ENCODE results near the gene TOM1L2.

Gene TOM1L2

DNA sequence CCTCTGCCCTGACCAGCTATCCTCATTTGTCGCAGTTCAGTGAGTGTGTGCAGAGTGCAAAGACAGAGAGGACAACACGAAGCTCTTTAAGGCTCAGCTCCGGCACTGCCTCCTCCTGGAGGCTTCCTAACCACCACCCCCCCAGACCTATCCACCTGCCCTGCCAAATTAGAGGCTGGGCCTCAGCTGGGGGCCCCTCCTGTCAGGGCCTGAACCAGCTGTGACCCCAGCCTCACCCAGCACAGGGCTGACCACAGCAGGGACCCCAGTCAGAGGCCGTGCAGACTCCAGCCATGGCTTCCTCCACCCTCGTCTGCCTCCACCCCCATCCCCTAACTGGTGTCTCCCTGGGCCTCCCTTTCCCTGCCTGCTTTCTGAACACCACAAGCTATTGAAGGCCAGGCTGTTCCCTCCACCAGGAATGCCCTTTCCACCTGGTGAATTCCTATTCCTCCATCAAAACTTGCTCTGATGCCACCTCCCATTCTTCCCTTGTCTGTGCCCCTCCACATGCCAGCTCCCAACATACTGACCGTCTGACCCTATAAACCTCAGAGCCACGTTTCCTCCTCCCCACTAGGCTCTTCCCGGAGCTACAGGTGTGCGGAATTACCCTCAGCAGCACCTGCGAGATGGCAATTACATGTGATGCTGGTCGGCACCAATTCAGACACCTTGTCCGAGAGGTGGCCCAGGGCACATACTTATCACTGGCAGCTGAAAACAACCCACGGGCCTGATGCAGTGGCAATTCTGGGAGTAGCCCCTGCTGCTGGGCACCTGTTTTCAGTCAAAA is 144.2 kb downstream of the TOM1L2 start:
- DNase-seq = no peak

DNA sequence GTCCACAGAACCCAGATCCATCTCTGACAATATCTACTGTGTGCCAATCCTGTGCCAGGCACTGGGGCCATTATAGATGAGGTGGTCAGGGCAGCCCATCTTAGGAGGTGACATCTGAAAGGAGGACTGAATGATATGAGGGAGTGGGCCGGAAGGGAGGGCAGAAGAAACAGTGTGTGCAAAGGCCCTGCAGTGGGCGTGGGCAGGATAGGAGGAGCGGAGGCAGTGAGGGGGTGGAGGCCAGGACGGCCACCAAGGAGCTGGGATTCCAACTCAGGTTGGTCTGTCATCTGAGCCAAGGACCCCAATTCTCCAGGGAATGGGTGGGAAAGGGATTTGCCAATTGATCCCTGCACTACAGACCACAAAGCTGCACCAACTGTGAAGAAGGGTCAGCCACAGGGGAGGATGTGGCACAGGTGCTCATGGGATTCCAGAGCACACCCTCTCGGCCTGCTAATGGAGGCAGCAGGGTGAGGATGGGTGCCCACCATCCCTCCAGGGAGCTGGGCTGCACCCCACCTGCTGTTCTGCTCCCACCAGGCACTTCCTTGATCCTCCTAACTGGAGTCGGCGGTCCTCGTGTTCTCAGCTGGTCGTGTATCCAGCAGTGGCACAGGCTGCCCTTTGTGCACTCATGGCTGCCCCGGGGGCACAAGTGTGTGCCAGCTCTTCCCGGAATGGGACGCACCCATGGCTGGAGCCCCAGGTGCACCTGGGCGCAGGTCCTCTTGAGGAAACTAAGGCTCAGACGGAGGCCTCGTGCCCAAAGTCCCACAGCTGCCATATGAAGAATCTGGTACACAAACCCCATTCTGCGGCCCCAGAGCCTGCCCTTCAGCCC is 145.0 kb downstream of the TOM1L2 start:
- no peak for DNase-seq

DNA sequence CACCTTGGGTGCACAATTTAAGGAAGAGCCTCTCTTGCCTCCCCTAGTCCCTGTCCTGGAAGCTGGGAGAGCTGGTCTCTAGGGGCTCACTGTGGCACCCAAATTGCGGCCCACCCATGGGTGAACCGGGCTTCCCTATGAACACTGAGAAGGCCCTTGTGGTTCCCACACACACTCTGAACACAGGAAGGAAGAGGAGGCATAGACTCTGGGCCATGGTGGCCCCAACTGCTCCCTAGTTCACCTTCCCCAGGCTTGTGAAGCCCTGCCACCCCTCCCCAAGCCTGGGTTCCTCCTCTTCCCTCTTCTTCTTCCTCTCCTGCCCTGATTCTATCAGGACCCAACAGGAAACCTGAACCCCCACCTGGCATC is 145.9 kb downstream of the TOM1L2 start:
- DNase-seq = no peak

DNA sequence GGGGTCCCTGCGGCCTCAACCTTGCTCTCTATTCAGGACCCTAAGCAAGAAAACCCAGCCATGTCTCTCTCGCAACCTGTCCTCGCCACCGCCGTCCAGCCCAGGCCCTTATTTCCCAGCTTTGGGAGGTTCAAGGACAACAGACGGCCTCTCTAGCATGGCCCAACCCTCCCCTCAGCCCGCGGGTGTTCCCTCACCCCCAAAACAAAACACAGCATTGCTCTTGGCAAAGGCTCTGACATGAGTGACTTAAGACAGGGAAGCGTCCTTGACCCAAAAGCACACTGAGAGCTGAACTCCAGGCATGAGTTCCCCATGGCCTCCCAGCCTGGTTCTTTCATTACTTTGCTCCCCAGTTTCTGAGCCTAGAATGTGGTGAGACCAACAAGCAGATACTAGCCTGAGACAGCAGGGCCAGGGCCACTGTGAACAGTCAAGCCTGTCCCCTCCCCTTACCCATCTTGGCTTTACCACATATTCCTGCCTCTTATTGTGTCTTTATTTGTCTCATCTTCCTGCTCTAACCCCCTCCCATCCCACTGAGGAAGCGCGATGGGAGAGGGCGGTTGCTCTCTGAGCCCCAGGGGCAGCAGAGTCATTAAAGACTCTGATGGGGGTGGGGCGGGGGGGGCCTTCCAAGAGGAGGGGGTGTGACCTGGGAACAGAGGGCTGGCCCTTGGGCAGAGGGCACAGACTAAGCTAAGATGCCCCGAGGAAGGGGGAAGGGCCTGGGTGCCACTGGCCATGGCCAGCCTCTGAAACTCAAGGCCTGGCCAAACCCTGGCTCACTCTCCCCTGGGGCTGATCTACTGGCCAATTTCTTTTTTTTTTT is 147.2 kb downstream of the TOM1L2 start:
- no peak for DNase-seq

DNA sequence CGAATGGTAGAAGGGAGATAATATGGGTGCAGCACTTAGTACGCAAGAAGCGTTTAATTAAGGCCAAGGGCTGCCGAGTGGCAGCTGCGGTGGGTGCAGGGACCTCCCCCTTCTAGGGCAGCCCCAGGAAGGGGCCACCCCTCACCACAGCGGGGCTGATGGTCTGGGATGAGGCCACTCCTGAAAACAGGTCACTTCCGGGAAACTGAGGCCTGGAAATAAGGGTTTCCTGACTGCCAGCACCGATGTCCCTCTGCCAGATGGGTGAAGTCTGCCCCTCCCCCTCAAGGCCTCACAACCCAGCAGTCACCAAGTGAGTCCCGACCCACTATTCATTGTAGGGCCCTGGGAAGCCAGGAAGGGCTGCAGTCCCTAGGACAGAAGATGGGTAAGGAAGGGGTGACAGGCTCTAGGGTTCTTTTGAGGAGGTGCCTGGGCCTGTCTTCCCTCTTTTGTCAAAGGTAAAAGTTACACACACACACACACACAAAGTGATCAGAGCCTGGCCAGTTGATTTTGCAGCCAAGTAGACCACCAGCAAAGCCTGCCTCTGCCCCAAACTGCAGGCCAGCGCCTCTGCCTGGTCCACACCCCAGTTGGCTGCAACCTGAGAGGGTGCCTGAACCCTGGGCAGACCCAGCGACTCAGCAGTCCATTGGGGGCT is 147.9 kb downstream of the TOM1L2 start:
- DNase-seq = no peak

DNA sequence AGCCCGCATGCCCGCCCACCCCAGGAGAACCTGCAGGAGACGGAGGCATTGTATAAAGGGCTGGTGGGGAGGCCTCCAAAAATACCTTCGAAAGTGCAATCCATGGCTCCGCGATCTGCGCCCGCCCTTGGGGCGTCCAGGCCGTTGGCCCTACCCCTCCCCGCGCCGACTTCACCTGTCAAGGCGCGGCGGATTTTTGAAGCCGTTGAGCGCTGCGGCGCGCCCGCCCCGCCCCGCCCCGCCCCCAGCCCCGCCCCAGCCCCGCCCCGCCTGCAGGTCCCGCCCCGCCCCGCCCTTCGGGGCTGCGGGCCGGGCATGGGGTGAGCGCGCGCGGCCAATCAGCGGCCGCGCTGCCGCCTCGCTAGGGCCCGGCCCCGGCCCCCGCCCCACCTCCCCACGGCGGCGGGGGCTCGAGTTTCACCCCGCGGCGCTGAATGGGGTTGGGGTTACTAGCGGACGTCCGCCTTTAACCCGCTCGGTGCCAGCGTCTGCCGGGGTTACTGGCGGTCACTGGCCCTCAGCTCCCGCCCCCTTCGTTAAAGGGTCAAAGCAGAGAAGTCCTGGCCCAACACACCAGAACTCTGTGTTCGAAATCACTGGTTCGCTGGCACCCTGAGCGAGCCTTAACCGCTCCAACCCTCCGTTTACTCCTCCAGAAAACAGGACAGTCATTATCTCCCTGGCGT is 148.6 kb downstream of the TOM1L2 start:
- peak; percentile 77 for DNase-seq

DNA sequence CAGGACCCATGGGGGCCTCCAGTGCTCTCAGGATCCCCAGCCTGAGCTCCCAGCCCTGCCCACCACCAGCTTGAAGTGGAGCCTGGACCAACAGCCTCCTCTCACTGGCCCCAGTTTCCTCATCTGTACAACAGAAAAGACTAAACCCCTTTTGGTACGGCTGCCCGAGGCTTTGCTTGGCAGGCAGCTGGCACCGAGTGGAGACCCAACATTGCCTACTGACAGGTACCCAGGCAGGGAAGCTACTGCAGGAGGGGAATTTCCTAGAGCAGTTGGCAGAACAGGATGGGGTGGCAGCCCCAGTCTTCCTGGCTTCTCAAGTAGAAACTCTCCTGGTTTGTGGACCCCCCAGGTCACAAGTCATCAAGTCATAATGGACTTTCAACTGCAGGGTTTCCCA is 149.6 kb downstream of the TOM1L2 start:
- no peak for DNase-seq

DNA sequence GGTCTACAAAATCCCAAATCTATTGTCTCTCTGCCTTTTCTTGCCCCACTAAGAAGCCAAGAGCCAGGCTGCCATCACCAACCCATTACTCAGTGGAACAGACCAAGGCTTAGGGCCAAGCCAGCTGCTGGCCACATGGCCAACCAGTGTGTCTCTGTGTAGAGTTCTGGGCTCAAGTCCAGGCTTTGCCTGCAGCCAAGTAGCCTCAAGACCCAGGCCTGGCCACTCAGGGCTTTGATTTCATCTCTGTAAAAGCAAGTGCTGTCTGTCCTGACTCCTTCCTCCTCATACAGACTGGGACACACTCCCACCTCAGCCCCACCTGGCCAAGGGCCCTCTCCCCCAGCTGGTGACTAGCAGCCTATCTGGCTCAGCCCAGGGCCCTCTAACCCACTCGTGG is 150.0 kb downstream of the TOM1L2 start:
- DNase-seq = no peak

DNA sequence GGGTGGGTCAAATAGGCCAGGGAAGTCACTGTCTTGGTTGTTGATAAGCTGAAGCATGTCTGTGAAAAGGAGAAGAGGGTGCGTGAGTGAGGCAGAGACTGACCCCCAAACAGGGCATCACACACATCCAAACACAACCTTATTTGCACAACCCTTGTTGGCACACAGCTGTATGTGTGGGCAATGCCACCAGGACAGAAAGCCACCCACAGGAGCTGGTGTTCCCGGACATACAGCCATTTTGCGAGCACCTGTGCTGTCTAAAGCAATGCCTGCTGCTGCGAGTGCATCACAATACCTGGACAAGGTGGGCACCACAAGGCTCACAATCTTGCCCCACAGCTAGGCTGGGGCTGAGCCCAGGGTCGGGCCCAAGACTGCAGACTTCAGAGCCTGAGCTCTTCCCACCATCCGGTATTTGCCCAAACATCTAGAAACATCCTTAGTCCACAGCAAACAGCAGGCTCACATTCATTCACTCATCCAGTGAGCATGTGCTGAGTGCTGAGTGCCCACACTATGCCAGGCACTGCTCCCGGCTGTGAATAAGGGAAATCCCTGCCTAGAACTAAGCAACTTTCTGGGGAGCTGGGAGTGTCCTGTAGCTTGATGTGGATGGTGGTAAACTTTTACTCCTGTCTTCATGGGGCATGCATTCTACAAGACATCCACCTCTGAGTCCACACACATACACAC is 151.6 kb downstream of the TOM1L2 start:
- no peak for DNase-seq

DNA sequence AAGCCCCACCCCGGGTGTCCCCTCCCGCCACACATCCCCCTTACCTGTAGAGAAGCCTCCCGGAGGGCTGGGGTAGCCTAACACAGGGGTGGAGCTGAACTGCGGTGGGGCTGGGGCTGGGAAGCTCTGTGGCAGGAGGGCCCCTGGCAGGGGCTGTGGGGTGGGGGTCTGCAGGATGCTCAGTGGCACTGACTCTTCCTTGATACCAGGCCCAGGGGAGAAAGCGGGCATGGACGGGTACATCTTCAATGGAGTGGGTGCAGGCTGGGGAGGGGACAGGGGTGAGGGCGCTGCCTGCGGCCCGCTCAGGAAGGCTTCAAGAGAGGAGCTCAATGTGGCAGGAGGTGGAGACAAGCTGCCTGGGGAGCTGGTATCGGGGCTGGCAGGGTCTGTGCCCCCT is 152.2 kb downstream of the TOM1L2 start:
- no peak for DNase-seq

DNA sequence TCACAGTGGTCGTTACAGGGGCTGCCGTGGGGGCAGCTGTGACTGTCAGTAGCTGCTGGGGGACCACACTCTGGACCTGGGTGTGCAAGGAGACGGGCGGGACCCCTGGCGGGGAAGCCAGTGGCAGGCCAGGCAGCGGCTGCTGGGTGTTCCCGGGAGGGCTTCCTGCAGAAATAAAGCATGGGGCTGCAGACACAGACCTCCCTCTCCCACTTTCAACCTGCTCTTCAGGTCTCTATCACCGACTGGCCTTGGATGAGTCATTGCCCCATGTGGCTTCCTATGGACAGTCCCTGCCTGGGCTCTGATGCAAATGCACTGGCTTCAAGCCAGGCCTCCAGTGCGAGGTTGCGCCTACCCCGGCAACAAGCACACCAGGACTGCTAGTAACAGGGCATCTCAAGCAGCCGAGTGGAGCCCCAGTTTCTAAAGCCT is 152.6 kb downstream of the TOM1L2 start:
- DNase-seq = no peak

DNA sequence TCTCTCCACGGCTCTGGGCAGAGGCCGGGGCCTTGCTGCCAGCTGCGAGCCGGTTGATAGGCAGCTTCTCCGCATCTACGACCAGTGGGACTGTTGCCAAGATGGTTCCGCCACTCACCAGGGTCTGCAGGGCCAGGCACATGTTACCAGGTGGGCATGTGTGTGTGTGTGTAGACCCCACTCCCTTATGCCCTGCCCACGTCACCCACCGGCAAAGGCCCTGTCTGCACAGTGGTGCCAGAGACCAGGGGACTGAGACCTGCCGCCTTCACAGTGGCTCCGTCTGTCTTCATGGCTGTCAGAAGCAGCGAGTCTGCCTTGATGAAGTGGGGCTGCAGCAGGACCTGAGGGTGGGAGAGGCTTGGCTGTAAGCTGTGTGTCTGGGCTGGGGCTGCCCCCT is 153.1 kb downstream of the TOM1L2 start:
- no peak for DNase-seq

DNA sequence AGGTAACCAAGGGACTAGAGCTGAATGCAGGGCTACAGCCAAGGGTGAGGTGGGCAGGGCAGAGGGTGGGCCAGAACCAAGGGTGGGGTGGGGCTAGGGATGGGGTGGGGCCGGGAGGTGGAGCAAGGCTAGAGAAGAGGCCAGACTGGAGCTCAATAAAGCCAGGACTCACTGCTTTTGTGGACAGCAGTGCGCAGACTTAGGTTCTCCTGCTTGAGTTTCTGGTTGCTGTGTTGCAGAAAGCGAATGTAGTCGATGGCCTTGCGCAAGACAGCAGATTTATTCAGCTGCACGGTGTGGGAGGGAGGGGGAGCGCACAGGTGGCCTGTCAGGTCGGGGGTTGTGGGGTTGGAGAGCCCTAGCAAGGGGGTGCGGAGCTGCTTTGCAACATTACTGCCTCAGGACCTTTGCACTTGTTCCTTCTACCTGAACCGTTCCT is 154.1 kb downstream of the TOM1L2 start:
- no peak for DNase-seq

DNA sequence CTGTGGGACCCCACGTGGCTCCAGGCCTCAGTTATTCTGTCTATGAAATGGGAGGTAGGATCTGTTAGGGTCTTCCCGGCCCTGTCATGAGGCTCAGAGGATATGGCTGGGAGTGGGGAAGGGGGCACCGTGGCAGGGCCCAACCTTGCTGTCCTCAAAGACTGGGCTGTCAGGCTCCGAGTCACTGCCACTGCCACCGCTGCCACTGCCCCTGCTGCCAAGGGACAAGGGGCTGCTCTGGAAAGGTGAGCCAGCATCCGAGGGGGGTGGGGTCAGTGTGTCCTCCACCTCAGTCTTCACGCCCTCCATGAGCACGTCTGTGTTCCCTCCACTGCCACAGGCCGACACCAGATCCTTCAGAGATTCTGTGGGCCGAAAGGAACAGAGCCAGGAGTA is 154.7 kb downstream of the TOM1L2 start:
- DNase-seq = no peak

DNA sequence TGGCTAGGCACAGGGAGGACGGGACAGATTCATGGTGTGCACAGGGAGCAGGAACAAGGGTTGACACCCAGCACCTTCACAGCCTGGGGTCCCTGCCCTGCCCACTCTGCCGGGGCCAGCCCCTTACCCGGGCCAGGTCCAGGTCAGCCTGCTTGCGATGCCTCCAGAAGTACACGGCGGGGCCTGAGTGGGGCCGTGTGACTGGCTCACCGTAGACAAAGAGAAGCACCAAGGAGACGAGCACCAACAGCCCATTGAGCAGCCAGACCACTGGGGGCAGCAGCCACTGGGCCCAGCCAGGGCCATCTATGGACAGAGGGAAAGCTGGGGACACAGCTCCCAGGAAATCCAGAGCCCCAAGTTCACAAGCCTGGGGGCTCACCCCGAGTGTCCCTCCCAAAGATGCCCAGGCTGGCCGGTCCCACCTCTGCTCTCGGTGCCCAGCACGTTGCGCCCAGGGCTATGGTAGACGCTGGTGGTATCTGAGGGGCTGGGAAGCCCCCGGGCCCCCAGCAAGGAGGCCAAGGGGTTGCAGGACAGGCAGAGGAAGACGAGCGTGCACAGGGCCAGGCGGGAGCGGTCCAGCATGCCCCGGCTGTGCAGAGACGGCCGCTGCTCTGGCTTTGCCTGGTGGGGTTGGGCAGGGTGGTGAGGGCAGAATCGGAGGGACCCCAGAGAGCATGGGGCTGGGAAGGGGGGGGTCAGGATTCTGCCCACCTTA is 155.2 kb downstream of the TOM1L2 start:
- no peak for DNase-seq

DNA sequence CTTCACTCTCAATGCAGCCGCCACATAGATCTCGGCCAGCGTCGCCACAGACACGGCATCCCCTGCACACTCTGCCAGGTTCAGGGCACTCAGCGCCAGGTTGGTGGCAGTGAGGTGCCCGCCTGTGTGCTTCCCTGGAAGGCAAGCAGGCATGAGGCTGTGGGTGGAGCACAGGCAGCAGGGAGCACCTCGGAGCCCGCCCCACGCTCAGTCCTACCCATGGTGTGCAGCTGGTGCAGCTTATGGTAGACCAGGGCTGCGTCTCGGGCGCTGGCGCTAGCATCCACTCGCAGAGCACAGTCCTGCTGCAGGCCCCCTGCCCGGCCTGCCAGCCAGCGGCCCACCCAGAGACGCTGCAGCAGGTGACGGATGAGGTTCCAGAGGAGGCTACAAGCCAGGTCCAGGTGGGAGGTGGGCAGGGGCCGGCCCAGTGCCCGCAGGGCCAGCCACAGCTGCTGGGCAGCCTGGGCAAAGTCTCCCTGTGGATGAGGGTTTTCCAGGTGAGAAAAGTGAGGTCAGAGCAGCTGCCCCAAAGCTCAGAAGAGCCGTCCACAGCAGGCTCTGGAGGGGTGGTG is 155.9 kb downstream of the TOM1L2 start:
- no peak for DNase-seq

DNA sequence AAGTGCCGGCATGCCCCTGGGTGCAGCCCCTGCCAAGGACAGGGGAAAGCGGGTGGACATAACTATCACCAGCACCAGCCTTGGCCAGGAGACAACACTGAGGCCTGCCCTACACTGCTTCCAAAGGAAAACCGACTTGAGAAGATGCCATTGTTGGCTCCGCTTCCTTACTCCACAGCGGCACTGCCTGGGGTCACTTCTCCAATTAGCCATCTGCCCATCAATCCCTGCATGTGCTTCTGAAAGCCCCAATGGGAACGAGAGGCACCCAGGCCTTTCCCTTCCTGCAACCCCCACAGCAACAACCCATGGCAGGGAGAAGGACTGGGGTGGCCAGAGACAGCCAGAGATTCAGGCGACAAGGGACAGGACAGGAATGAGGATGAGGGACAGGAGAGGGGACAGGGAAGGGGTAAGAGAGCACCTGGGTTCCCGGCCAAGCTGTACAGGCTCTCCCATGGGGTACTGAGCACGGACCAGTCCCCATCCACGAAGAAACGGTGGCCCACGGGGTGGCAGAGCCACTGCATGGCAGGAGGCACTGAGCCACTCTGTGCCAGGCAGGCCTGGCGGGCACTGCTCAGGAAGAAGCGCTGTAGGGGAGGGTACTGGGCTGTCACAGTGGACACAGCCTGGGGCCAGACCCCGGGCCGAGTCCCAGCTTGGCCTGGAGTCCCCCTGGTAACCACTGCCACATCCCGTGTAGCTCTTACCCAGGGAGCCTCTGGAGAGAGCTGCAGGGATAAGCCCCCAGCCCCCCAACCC is 156.6 kb downstream of the TOM1L2 start:
- DNase-seq = no peak

DNA sequence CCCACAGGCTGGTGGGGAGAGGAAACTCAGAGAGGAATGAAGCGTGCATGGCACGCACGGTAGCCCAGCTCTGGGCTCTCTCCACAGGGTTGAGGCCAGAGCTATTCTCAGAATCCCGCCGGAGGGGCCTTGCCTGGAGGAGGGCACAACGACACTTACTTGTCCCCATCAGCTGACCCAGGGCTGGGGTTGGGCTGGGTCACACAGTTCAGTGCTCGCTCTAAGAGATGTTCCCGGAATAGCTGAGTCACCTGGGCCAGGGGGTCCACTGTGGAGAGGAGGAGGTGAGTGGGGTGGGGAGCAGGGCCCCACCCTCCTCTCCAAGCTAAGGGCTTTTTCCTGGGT is 157.2 kb downstream of the TOM1L2 start:
- DNase-seq = no peak

DNA sequence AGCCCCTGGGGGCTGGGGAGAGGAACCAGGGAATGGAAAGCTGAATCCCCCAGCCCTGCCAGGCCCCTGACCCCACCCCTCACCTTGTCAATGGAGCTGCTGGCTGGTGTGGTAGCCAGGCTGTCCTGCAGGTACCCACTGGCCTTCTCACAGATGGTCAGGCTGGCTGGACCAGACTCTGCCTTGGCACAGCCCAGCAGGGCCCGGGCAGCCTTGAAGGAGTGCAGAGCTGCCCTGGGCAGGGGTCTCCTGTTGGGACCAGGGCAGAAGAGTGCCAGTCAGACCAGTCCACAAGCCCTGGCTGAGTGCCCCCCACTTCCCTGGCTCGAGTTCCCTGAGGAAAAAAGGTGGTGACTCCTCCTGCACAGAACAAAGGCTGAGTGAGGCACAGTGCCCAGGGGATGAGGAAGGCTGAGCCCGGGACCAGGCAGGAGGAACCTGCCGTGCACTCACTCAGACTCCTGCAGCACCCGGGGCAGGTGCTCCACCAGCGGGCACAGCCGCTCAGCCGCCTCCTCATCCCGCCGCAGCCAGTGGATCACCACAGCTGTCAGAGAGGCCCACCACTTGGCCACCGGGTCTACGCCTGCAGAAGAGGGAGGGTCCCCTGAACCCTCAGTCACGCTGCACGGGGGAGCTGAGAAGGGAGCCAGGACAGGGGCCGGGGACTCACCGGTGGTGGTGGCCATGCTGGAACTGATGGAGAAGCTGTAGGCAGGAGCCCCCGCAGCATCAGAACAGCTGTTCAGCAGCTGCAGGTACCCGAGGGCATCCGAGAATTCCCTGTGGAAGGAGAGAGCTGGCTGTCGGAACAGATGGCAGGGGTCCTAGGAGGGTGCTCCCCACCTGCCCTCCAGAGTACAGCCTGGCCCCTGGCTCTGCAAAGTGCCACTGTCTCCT is 157.8 kb downstream of the TOM1L2 start:
- DNase-seq = no peak

Data from NCI-H774 (cell line).